Adrenal gland (tissue), 12 donors: ENCODE data around the gene ANKMY1. TPM values are rescaled to one million over a fixed set of nuclear protein-coding genes. Genes with fewer than 3 reads are reported as not detected.
A peak's percentile ranks its signal among the peaks of the same experiment; 100 is the strongest.

Experiments
- DNase-seq, 7 donors: peaks; one replicate each; pipeline ENCODE4 v3.0.0-alpha.2; 2019 to 2020
- H3K27ac ChIP-seq, 5 donors: fragments of 200-600 bp; sonication (generic) in 4 of 5; 1 replicate in 3 of 5; 2 replicates in 2 of 5; pipeline versions ENCODE4 v1.5.1 to v1.8.0; 2016 to 2020; ENCODE audit warnings: mild to moderate bottlenecking in 1 of 5
- H3K27me3 ChIP-seq: fragments of 200-600 bp; 2 replicates; pipeline ENCODE4 v1.8.0; 2021
- H3K36me3 ChIP-seq, 2 donors: fragments of 200-600 bp; replicated peaks in 1 of 2; 1 replicate in 1 of 2; 2 replicates in 1 of 2; pipeline versions ENCODE4 v1.5.1 to v1.8.0; 2018 to 2022
- H3K4me1 ChIP-seq, 2 donors: fragments of 200-600 bp; replicated peaks in 1 of 2; 1 replicate in 1 of 2; 2 replicates in 1 of 2; pipeline versions ENCODE4 v1.5.1 to v1.8.0; 2018 to 2021
- H3K4me3 ChIP-seq, 4 donors: fragments of 200-600 bp; sonication (generic) in 3 of 4; one replicate each; pipeline ENCODE4 v1.5.1; 2016 to 2018
- H3K9me3 ChIP-seq, 3 donors: fragments of 200-600 bp; sonication (generic) in 1 of 3; replicated peaks in 1 of 3; 1 replicate in 2 of 3; 2 replicates in 1 of 3; pipeline versions ENCODE4 v1.5.1 to v1.8.0; 2016 to 2021
- CTCF ChIP-seq, 6 experiments: fragments of 450-650 bp in 4 of 6; fragments of 200-600 bp in 2 of 6; sonication (generic) in 1 of 6; IDR thresholded peaks; 1 replicate in 5 of 6; 2 replicates in 1 of 6; pipeline versions ENCODE4 v1.5.1 to v1.8.0; 2016 to 2021; ENCODE audit warnings: antibody characterized with exemption in 6 of 6, mild to moderate bottlenecking in 2 of 6, moderate library complexity in 1 of 6
- POLR2A ChIP-seq, 2 donors: fragments of 450-650 bp; IDR thresholded peaks; one replicate each; pipeline ENCODE4 v1.6.1; 2017; ENCODE audit warnings: antibody characterized with exemption in 2 of 2, mild to moderate bottlenecking in 2 of 2, moderate library complexity in 1 of 2
- WGBS, 4 donors: extraction: QIAGEN DNeasy Blood & Tissue Kit in 2 of 4; methylation state at CpG; one replicate each; pipeline versions ENCODE4 v1.1.5 to v1.1.7; 2013 to 2017; 5-methylcytosine and 5-hydroxymethylcytosine counted together
- intact Hi-C, 2 donors: fragments of 100-400 bp; cut with DNase I; formaldehyde crosslinking; loops; one replicate each; pipeline versions ENCODE4 v1.14.1 to v1.15.0; 2022 to 2023
- polyA plus RNA-seq, 3 donors: library from polyadenylated mRNA; stranded (reverse); fragments of 200-250 nt in 2 of 3; fragments of 350-450 nt in 1 of 3; fragmentation: Illumina TruSeq in 1 of 3; extraction: RNeasy Lipid Tissue Mini Kit (QIAGEN cat#74804) in 1 of 3; gene quantifications; one replicate each; pipeline ENCODE4 v1.2.3, GENCODE V29; 2013 to 2014
- total RNA-seq, 9 donors: library from RNA; depleted of rRNA in 4 of 9; stranded (reverse); fragments of >200 nt in 4 of 9; fragments of 120-200 nt in 1 of 9; fragmentation: NEBNext Ultra II Directional in 1 of 9; extraction: Animal tissue kit (Norgen Biotek cat#: 25700) in 1 of 9; gene quantifications; one replicate each; pipeline versions ENCODE4 v1.1.0 to v1.2.4, GENCODE V29; 2013 to 2023
- donor health status: healthy with polysubstance abuse.
- donor health status: Bipolar disorder and iron deficiency.
- donor health status: DM: yes; HTN: yes; CAD: no.
- donor health status: DM: no; HTN: no; CAD: no.
- donor health status: DM: no; HTN: no; CAD: no.
- donor health status: DM: yes; HTN: yes; CAD: no.

ANKMY1 gene
- total and polyA plus RNA-seq, 12 donors, result 7.2 to 31.7 (median 12.0) TPM

- Histone ChIP-seq H3K27ac (no peak overlapping the region), H3K36me3 (peaks cover 0 to 21% of the 10 kb centered on the region in 2 donors), H3K9me3 (no peaks in the 10 kb centered on the region), H3K4me1 (no peaks in the 10 kb centered on the region), H3K27me3 (no peaks in the 10 kb centered on the region), H3K4me3 (no peak overlapping the region)
- 85 to 94% (median 93%) methylated on average over 6 to 17 of the region's 17 CpGs for WGBS, 4 donors
- intact Hi-C loops, result no loop called here
- TF ChIP-seq POLR2A (IDR thresholded peaks at IDR 0.05) (no peak), CTCF (IDR thresholded peaks at IDR 0.05) (no peak)
- DNase-seq, result peak in 2 of 7 donors; percentile 4 to 7
These were observed 40.6 kb upstream of the ANKMY1 start for GRCh38 chr2:240598311-240598911.

GRCh38 chr2:240597419-240598181, 39.8 kb upstream of the ANKMY1 start:
- no peak overlapping the region for H3K4me3 ChIP-seq
- intact Hi-C loops, result no loop called here
- H3K9me3 ChIP-seq, result no peaks in the 10 kb centered on the region
- peaks cover 0 to 21% of the 10 kb centered on the region in 2 donors for H3K36me3 ChIP-seq
- DNase-seq, result peak in 3 of 7 donors; percentile 5 to 18 (median 8)
- no peak overlapping the region for H3K27ac ChIP-seq
- no peak for TF ChIP-seq CTCF (IDR thresholded peaks at IDR 0.05)
- TF ChIP-seq POLR2A (IDR thresholded peaks at IDR 0.05), result no peak
- no peaks in the 10 kb centered on the region for H3K4me1 ChIP-seq
- 60 to 95% (median 88%) methylated on average over 1 to 22 of the region's 22 CpGs for WGBS, 4 donors
- no peaks in the 10 kb centered on the region for H3K27me3 ChIP-seq

GRCh38 chr2:240597054-240597418, 39.2 kb upstream of the ANKMY1 start:
- Histone ChIP-seq H3K27ac (no peak overlapping the region), H3K36me3 (peaks cover 0 to 24% of the 10 kb centered on the region in 2 donors), H3K4me3 (no peak overlapping the region), H3K4me1 (no peaks in the 10 kb centered on the region), H3K27me3 (no peaks in the 10 kb centered on the region), H3K9me3 (no peaks in the 10 kb centered on the region)
- TF ChIP-seq POLR2A (IDR thresholded peaks at IDR 0.05) (no peak), CTCF (IDR thresholded peaks at IDR 0.05) (no peak)
- intact Hi-C loops, result no loop called here
- WGBS, 4 donors, result 88 to 92% (median 90%) methylated on average over 7 to 10 of the region's 10 CpGs
- DNase-seq, result peak in 3 of 7 donors; percentile 6 to 12 (median 6)

- no peak overlapping the region for H3K27ac ChIP-seq
- WGBS, 4 donors, result 88 to 92% (median 88%) methylated on average over 11 to 23 of the region's 23 CpGs; no CpG with 5 or more reads in 1 of the 4 donors
- no peaks in the 10 kb centered on the region for H3K4me1 ChIP-seq
- peak in 4 of 7 donors; percentile 5 to 19 (median 13) for DNase-seq
- intact Hi-C loops, result no loop called here
- no peaks in the 10 kb centered on the region for H3K27me3 ChIP-seq
- TF ChIP-seq POLR2A (IDR thresholded peaks at IDR 0.05) (no peak), CTCF (IDR thresholded peaks at IDR 0.05) (no peak)
- no peaks in the 10 kb centered on the region for H3K9me3 ChIP-seq
- H3K4me3 ChIP-seq, result no peak overlapping the region
- H3K36me3 ChIP-seq, result peaks cover 0 to 29% of the 10 kb centered on the region in 2 donors
These were observed 38.7 kb upstream of the ANKMY1 start for GRCh38 chr2:240596491-240596931.
